ENCODE results near the gene DNAJC4.

The DNAJC4 gene

GRCh38 chr11:64230985-64231365 lies 627 bp downstream of the DNAJC4 start:
- no peak for DNase-seq

DNA sequence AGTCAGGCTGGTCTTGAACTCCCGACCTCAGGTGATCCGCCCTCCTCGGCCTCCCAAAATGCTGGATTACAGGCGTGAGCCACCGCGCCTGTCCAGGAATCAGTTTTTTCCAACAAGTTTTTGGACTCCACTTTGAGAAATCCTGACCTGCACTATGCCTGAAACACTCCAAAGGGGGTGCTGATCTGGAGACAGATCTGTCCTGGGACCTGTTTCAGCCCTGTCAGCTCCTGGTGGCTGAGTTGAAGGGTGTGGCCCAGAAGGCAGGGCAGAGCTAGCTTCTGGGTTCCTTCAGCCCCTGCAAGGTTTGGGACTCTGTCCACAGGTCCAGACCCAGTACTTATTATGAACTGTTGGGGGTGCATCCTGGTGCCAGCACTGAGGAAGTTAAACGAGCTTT lies 1.2 kb downstream of the DNAJC4 start:
- DNase-seq = no peak

DNA sequence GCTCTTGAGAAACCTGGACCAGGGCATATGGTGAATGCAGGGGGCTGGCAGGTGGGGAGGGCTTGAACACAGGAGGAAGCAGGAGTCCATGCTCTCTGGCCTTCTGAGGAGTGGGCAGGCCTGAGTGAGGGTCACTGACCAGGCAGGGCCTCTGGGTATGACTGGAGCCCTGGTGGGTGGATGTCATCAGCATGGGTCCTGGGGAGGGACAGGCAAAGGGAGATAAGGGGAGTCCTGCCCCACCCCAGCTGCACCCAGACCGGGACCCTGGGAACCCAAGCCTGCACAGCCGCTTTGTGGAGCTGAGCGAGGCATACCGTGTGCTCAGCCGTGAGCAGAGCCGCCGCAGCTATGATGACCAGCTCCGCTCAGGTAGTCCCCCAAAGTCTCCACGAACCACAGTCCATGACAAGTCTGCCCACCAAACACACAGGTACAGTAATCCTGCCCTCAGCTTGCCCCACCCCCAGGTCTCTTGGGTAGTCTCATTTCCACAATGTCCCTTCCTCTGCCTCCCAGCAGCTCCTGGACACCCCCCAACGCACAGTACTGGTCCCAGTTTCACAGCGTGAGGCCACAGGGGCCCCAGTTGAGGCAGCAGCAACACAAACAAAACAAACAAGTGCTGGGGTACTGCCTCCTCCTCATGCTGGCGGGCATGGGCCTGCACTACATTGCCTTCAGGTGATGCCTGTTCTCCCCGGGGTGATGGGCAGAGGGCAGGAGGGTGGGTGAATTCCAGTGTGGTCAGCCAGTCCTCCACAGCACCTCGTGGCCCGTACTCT lies 2.0 kb downstream of the DNAJC4 start:
- no peak for DNase-seq

DNA sequence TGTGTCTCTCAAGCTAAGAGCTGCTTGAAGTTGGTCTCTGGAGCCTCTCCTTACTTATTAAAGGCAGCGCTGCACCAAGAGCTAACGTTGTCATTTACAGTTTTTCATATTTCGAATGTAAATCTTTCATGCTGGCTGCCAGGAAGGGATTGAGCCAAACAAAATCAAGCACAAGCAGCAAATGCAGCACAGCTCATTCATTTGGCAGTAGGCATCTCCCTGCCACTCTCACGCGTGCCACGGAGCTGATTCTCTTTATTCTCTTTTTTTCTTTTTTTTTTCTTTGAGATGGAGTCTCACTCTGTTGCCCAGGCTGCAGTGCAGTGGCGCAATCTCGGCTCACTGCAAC lies 2.6 kb downstream of the DNAJC4 start:
- no peak for DNase-seq

DNA sequence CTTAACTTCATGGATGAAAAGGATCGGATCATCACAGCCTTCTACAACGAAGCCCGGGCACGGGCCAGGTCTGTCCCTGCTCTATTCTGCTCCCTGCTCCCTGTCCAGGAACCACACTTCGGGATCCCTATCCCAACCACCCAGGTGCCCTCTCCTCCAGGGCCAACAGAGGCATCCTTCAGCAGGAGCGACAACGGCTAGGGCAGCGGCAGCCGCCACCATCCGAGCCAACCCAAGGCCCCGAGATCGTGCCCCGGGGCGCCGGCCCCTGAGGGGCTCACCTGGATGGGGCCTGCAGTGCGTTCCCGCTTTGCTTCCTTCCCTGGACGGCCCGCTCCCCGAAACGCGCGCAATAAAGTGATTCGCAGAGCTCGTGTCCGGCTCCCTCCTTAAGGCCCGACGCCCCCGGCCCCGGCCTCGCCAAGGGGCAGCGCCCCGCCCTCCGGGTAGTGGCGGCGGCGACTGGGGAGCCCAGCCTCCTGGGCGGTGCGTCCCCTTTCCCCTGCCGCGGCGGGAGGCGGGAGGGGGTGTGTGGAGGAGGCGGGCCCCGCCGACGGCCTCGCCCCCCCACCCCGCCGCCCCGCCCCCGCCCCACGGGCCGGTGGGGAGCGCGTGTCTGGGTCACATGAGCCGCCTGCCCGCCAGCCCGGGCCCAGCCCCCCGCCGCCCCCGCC lies 3.7 kb downstream of the DNAJC4 start, which contains the start of gene VEGFB:
Gene VEGFB, plus strand, starts transcription at position 672 of the 674 bp plus-strand sequence. CDS start 250 bp downstream, outside the sequence.
- DNase-seq = peak; percentile 49 to 78 (median 76)

- peak; percentile 33 to 68 (median 66) for DNase-seq
Measured at GRCh38 chr11:64234647-64235379, 4.5 kb downstream of the DNAJC4 start.

- peak in 1 of 3 experiments; percentile 26 for DNase-seq
Measured at GRCh38 chr11:64235437-64236161, 5.3 kb downstream of the DNAJC4 start.

DNA sequence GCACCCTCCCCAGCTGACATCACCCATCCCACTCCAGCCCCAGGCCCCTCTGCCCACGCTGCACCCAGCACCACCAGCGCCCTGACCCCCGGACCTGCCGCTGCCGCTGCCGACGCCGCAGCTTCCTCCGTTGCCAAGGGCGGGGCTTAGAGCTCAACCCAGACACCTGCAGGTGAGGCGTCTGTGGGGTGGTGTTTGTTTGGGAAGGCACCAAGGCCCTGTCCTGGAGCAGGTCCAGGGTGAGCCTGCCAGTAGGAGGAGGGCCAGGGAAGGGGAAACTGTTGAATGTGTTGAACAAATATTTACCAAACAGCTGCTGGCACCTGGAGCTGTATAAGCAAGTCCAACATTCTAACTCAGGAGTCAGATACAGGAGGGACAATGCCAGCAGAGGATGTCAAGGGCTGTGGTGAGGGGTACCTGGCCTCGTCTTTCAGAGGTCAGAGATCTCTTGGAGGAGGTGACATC lies 7.2 kb downstream of the DNAJC4 start:
- DNase-seq = peak in 2 of 3 experiments; percentile 91 to 95

- peak in 2 of 3 experiments; percentile 64 to 77 for DNase-seq
Measured at GRCh38 chr11:64238076-64238475, 7.7 kb downstream of the DNAJC4 start.

DNA sequence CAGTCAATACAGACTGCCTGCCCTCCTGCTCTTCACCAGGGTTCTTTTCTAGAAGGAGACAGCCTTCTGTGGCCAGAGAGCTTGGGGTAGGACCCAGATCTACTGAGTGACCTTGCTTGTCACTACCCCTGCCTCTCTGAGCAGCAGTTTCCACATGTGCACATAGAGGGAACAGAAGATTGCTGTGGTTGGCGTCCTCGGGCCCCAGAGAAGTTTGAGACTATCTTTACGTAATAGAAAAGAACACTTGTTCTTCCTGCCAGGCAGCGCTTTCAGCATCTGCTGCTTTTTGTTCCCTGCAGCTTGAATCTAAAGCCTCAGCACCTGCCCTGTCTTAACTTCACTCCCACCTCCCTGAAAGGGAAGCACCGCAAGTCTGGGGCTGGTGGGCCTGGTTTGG lies 8.7 kb downstream of the DNAJC4 start:
- DNase-seq = no peak

DNA sequence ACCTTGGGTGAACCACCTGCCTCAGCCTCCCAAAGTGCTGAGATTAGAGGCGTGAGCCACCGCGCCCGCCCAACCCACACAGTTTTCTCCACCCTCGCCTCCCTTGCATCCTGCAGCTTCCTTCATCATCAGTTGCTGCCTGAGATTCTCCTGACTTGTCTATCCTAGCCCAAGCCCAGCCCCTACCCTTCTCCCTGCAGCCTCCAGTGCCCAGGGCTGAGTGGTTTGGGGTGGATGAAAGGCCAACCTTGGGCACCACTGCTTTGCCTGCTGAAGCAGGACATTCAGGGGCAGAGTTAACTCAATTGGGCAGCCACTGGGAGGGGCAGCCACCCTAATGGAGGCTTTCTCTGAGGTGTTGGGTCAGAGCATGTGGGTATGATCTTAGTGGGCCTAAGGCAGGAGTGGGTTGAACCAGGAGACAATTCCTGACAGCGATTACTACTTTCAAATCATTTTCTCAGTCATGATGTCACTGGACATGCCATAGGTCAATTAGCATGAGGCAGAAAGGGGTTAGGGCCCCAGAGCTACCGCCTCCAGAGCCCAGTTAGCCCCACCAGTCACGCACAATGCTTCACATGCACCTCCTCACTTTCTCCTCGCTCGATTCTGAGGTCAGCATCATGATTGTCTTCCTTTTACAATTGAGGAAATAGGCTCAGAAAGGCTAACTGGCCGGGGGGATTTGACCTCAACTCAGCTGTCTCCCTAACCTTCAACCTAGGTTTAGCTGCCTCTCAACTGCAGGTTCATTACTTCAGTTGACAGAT lies 9.5 kb downstream of the DNAJC4 start:
- no peak for DNase-seq

- peak; percentile 96 to 99 (median 99) for DNase-seq
Measured at GRCh38 chr11:64240435-64241240, 10.3 kb downstream of the DNAJC4 start, which contains the start of gene FKBP2. TSS of gene FKBP2 (plus strand) at chr11:64241095. CDS start at chr11:64242388, 1,293 bp downstream.

DNA sequence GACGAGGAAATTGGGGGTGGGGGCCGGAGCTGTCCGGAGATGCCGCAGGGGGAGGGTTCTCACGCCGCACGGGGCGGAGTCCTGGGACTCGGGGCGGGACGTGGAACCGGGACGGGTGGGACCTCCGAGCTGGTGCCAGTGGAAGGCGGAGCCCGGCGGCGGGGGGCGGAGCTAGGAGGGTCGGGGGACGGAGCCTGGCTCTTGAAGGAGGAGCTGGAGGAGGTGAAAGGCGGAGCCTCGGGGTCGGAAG lies 10.8 kb downstream of the DNAJC4 start:
- peak; percentile 97 to 99 (median 98) for DNase-seq

DNA sequence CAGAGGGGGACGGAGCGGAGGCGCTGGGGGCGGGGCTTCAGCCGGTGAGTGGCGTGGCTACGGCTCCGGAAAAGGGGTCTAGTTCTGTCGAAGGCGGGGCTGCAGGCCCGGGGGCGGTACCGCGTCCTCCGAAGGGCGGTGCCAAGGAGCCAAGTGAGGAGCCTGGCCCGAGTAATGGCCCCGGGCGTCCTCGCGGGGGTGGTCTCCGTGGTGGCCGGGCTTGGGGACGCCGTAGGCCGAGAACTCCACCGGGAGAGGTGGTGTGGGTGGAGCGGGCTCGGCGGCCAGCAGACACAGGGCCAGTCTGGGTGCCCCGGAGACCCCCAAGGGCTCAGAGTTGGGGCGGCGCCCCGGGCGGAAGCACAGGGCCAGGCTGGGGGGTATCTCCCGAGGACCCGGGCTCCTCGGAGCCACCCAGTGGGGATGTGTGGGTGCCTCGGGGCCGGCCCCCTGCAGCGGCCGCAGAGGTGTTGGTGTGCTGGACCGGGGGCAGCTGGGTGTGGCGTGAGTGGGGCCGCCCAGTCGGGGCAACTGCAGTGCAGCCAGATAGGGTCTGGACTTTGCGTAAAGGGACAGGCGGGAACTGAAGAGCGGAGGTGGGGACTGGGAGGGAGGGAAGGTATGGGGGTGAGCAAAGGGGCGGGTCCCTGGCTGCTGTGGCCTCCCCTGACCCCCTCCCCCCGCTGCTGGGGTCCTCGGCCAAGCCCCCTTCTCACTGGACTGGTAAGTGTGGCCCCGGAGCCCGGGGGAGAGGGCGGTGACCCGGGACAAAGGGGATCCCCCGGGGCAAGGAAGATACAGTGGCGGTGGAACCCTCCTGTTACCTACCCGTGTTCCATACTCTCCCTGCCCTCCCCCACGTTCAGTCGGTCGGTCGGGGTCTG lies 11.4 kb downstream of the DNAJC4 start:
- peak; percentile 9 to 55 (median 36) for DNase-seq

GRCh38 chr11:64243236-64243854 lies 13.0 kb downstream of the DNAJC4 start:
- no peak for DNase-seq

DNA sequence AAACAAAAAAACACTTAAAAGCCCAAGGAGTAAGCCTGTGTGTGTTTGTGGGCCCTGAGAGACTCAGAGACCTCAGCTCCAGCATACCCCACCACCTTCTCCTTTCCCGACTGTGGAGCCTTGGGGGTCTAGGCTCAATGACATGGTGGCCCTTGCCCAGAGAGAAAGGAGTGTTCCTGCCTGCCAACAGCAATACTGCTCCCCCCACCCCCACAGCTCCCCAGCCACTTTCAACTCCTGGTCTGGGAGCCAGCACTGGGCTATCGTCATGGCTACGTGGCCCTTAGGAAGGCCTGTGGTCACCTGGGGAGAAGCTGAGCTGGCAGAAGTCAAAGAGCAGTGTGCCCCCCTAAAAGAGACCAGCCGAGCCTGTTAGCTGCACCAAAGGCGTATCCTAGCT lies 13.8 kb downstream of the DNAJC4 start:
- no peak for DNase-seq

DNA sequence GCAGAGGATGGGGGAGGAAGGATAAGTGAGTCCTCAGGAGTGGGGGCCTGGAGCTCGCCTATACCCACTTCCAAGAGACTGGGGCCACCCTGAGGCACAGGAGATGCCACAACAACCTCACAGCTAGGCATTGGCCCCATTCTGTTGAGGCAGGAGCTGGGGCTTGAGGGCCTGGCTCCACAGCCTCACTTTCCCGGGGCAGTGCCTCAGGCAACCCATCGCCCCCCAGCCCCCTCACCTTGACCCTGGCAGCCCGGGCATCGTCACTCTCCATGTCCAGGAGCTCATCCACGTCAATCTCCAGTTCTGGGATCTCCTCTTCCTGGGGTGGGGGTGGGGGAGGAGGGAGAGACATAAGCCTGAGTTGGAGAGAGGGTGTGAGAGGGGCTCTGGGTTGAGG lies 14.6 kb downstream of the DNAJC4 start:
- DNase-seq = no peak

DNA sequence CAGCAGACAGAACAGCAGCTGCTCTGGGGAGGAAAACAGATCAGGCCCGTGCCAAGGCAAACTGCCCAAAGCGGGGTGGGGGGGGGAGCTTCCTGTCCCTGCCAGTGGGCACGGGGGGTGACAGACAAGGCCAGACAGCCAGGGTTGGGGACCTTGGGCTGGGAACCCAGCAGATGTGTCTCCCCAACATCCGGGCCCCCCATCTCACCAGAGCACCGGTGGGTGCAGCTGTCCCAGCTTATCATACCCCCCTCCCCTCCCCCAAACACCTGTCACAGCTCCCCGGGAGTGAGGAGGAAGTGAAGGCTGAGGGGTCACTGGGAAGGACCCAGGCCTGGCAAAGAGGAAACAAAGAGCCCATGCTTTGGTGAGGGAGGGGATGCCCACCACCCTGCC lies 15.1 kb downstream of the DNAJC4 start:
- peak in 1 of 3 experiments; percentile 54 for DNase-seq

- peak in 2 of 3 experiments; percentile 61 to 67 for DNase-seq
Measured at GRCh38 chr11:64245797-64246620, 15.7 kb downstream of the DNAJC4 start.

Measured in NCI-H1417 (cell line).